HepG2 (cell line): ENCODE measurements around the gene HIPK2. TPM values are rescaled to one million over a fixed set of nuclear protein-coding genes. Genes with fewer than 3 reads are reported as not detected.
A peak's percentile ranks its signal among the peaks of the same experiment; 100 is the strongest.

ENCODE experiments used
- AKAP8 ChIP-seq: sonication (generic); formaldehyde crosslinking; IDR thresholded peaks from 2 replicates; pipeline ENCODE4 v1.5.1; 2020; ENCODE audit warnings: mild to moderate bottlenecking, missing genetic modification reagents
- ATF3 ChIP-seq: sonication (generic); formaldehyde crosslinking; IDR thresholded peaks from 2 replicates; pipeline ENCODE4 v1.4.0; 2020; ENCODE audit warnings: missing genetic modification reagents
- CEBPG ChIP-seq: IDR thresholded peaks from 2 replicates; pipeline ENCODE4 v1.6.1; 2016
- CHCHD3 ChIP-seq: sonication (generic); formaldehyde crosslinking; IDR thresholded peaks from 2 replicates; pipeline ENCODE4 v1.8.0; 2022; ENCODE audit warnings: mild to moderate bottlenecking, missing genetic modification reagents, moderate library complexity
- GABPA ChIP-seq, 2 experiments: IDR thresholded peaks; 2 replicates each; pipeline ENCODE4 v1.6.1; 2011 to 2016; ENCODE audit warnings: low read depth in 2 of 2, low read length in 1 of 2, missing biosample characterization in 1 of 2, missing genetic modification characterization in 1 of 2
- KDM6A ChIP-seq: IDR thresholded peaks from 2 replicates; pipeline ENCODE4 v1.6.1; 2016; ENCODE audit warnings: low read depth
- MEIS2 ChIP-seq: sonication (generic); formaldehyde crosslinking; IDR thresholded peaks from 2 replicates; pipeline ENCODE4 v1.9.0; 2021; ENCODE audit warnings: mild to moderate bottlenecking, missing genetic modification reagents
- NR2F1 ChIP-seq, 2 experiments: fragments of 450-650 bp in 1 of 2; formaldehyde crosslinking in 1 of 2; IDR thresholded peaks; 2 replicates each; pipeline versions ENCODE4 v1.5.0 to v1.6.1; 2016 to 2020; ENCODE audit warnings: mild to moderate bottlenecking in 1 of 2, missing compliant biosample characterization in 1 of 2, missing genetic modification reagents in 1 of 2, moderate library complexity in 1 of 2
- PCBP1 ChIP-seq: fragments of 200-400 bp; formaldehyde crosslinking; IDR thresholded peaks from 2 replicates; pipeline ENCODE4 v1.6.1; 2017; ENCODE audit warnings: mild to moderate bottlenecking, low read depth, low read length, borderline replicate concordance
- REPIN1 ChIP-seq: sonication (generic); formaldehyde crosslinking; IDR thresholded peaks from 2 replicates; pipeline ENCODE4 v1.8.0; 2022; ENCODE audit warnings: missing genetic modification reagents, low read depth, mild to moderate bottlenecking, borderline replicate concordance
- REXO4 ChIP-seq: sonication (generic); formaldehyde crosslinking; IDR thresholded peaks from 2 replicates; pipeline ENCODE4 v1.8.0; 2022; ENCODE audit warnings: missing genetic modification reagents, mild to moderate bottlenecking, borderline replicate concordance
- RFX3 ChIP-seq: IDR thresholded peaks from 2 replicates; pipeline ENCODE4 v1.6.1; 2016; ENCODE audit warnings: missing biosample characterization, missing genetic modification reagents
- SALL2 ChIP-seq: sonication (generic); formaldehyde crosslinking; IDR thresholded peaks from 2 replicates; pipeline ENCODE4 v1.8.1; 2023; ENCODE audit warnings: mild to moderate bottlenecking, missing genetic modification reagents, inconsistent platforms
- SATB2 ChIP-seq: sonication (generic); formaldehyde crosslinking; IDR thresholded peaks from 2 replicates; pipeline ENCODE4 v1.5.0; 2020; ENCODE audit warnings: missing genetic modification reagents
- SIN3A ChIP-seq: IDR thresholded peaks from 2 replicates; pipeline ENCODE4 v1.6.1; 2011; ENCODE audit warnings: low read depth, mild to moderate bottlenecking, control low read depth, low read length, borderline replicate concordance
- SMAD3 ChIP-seq: sonication (generic); formaldehyde crosslinking; IDR thresholded peaks from 2 replicates; pipeline ENCODE4 v1.4.0; 2020; ENCODE audit warnings: missing genetic modification reagents
- STAT6 ChIP-seq: sonication (generic); formaldehyde crosslinking; IDR thresholded peaks from 2 replicates; pipeline ENCODE4 v1.4.0; 2020; ENCODE audit warnings: missing genetic modification reagents, mild to moderate bottlenecking, borderline replicate concordance
- TRIM24 ChIP-seq: sonication (generic); formaldehyde crosslinking; IDR thresholded peaks from 2 replicates; pipeline ENCODE4 v1.8.0; 2022; ENCODE audit warnings: mild to moderate bottlenecking, missing genetic modification reagents
- ZBTB25 ChIP-seq: IDR thresholded peaks from 2 replicates; pipeline ENCODE4 v1.6.1; 2018; ENCODE audit warnings: missing genetic modification reagents
- ZC3H13 ChIP-seq: sonication (generic); formaldehyde crosslinking; IDR thresholded peaks from 2 replicates; pipeline ENCODE4 v1.8.1; 2023; ENCODE audit warnings: mild to moderate bottlenecking, missing genetic modification reagents, moderate library complexity
- ZMYM3 ChIP-seq: sonication (generic); formaldehyde crosslinking; IDR thresholded peaks from 2 replicates; pipeline ENCODE4 v1.5.1; 2020; ENCODE audit warnings: mild to moderate bottlenecking, missing genetic modification reagents
- ZNF24 ChIP-seq: fragments of 450-650 bp; IDR thresholded peaks from 2 replicates; pipeline ENCODE4 v1.6.1; 2017; ENCODE audit warnings: antibody characterized with exemption, mild to moderate bottlenecking
- ZNF3 ChIP-seq: IDR thresholded peaks from 2 replicates; pipeline ENCODE4 v1.7.0; 2017; ENCODE audit warnings: inconsistent platforms
- ZNF326 ChIP-seq: sonication (generic); formaldehyde crosslinking; IDR thresholded peaks from 2 replicates; pipeline ENCODE4 v1.4.0; 2020; ENCODE audit warnings: missing genetic modification reagents, borderline replicate concordance
- ZNF484 ChIP-seq: sonication (generic); formaldehyde crosslinking; IDR thresholded peaks from 2 replicates; pipeline ENCODE4 v1.5.1; 2020; ENCODE audit warnings: mild to moderate bottlenecking, low read depth, missing genetic modification reagents, borderline replicate concordance
- ZSCAN29 ChIP-seq: sonication (generic); formaldehyde crosslinking; conservative IDR thresholded peaks from 2 replicates; pipeline ENCODE4 v1.4.0; 2020; ENCODE audit warnings: mild to moderate bottlenecking, missing genetic modification reagents
- ZSCAN31 ChIP-seq: sonication (generic); formaldehyde crosslinking; IDR thresholded peaks from 2 replicates; pipeline ENCODE4 v1.5.0; 2020; ENCODE audit warnings: low read depth, mild to moderate bottlenecking, missing genetic modification reagents
- polyA plus RNA-seq, 8 experiments: library from polyadenylated mRNA; depleted of rRNA in 3 of 8; stranded (reverse) in 7 of 8; unstranded in 1 of 8; fragments of >200 nt; fragmentation: Illumina TruSeq in 4 of 8; extraction: Trizol in 4 of 8; gene quantifications; 2 replicates each; pipeline versions ENCODE4 v1.2.1 to v1.2.3, GENCODE V29; 2011 to 2016; ENCODE audit warnings: low read depth in 4 of 8, missing spikeins in 1 of 8, mixed read lengths in 1 of 8; ENCODE audit not compliant: insufficient read depth in 1 of 8
- total RNA-seq, 5 experiments: library from RNA; depleted of rRNA; stranded (reverse); fragments of >200 nt; fragmentation: Illumina TruSeq; extraction: Trizol; gene quantifications; 2 replicates each; pipeline ENCODE4 v1.2.3, GENCODE V29; 2016; ENCODE audit warnings: low read depth in 1 of 5

Gene HIPK2
- total and polyA plus RNA-seq, 2 of the 13 experiments (the other 11 are each of a cell fraction or from before 2014, with no cell fraction given) = 14.4 to 20.2 TPM

GRCh38 chr7:139675127-139676125, 102.4 kb downstream of the HIPK2 start (continued):
- TF ChIP-seq STAT6 (CRISPR knock-in tag) (peak; percentile 96), RFX3 (CRISPR knock-in tag) (no peak), ZBTB25 (CRISPR knock-in tag) (peak; percentile 90), KDM6A (peak; percentile 91), SIN3A (no peak), ZNF326 (CRISPR knock-in tag) (no peak), CEBPG (CRISPR knock-in tag) (peak; percentile 99), PCBP1 (no peak), ATF3 (no peak), REPIN1 (peak; percentile 55), SALL2 (CRISPR knock-in tag) (peak; percentile 75), TRIM24 (CRISPR knock-in tag) (no peak), ZSCAN29 (CRISPR knock-in tag) (no peak), AKAP8 (CRISPR knock-in tag) (0 out of 2 replicates have a peak, but pooled peaks have one; percentile 37), REXO4 (CRISPR knock-in tag) (no peak), SMAD3 (CRISPR knock-in tag) (peak; percentile 91), NR2F1 (CRISPR knock-in tag; IDR thresholded peaks at IDR 0.05) (peak; percentile 84 to 88; a peak in 3 of 4 replicates), ZNF3 (CRISPR knock-in tag) (0 out of 2 replicates have a peak, but pooled peaks have one; percentile 66), CHCHD3 (no peak), MEIS2 (CRISPR knock-in tag) (peak; percentile 95; the same call in 1 of the 2 replicates), ZNF24 (no peak), GABPA (IDR thresholded peaks at IDR 0.05; ENCODE audit: low read depth, low read length) (no peak), GABPA (CRISPR knock-in tag; IDR thresholded peaks at IDR 0.05; ENCODE audit: low read depth) (peak; percentile 27; the same call in 1 of the 2 replicates), ZMYM3 (CRISPR knock-in tag) (peak; percentile 72; the same call in 1 of the 2 replicates), ZC3H13 (peak; percentile 36; the same call in 1 of the 2 replicates), ZSCAN31 (CRISPR knock-in tag) (0 out of 2 replicates have a peak, but pooled peaks have one; percentile 53), SATB2 (CRISPR knock-in tag) (0 out of 2 replicates have a peak, but pooled peaks have one; percentile 42), ZNF484 (CRISPR knock-in tag) (no peak)
